Progenitor cell of endocrine pancreas (in vitro differentiated cells): ENCODE results near the gene DAP. TPM values are rescaled to one million over a fixed set of nuclear protein-coding genes. Genes with fewer than 3 reads are reported as not detected.

Source experiments
- DNase-seq: peaks from one replicate; pipeline ENCODE4 v3.0.0; 2021; ENCODE audit warnings: low spot score; ENCODE audit not compliant: unreplicated experiment
- H3K27ac Mint-ChIP-seq: 2 replicates; pipeline ENCODE4 v1.8.0; 2021; ENCODE audit warnings: mild to moderate bottlenecking, moderate library complexity, mixed read lengths
- H3K27me3 Mint-ChIP-seq: 2 replicates; pipeline ENCODE4 v1.8.0; 2021; ENCODE audit warnings: mixed read lengths
- H3K36me3 Mint-ChIP-seq: 2 replicates; pipeline ENCODE4 v1.8.0; 2022; ENCODE audit warnings: mixed read lengths; ENCODE audit not compliant: insufficient read depth
- H3K4me1 Mint-ChIP-seq: 2 replicates; pipeline ENCODE4 v1.8.0; 2021; ENCODE audit warnings: low read depth, mixed read lengths
- H3K4me3 Mint-ChIP-seq: 2 replicates; pipeline ENCODE4 v1.8.0; 2021; ENCODE audit warnings: low read depth, mild to moderate bottlenecking, moderate library complexity, mixed read lengths
- H3K9me3 Mint-ChIP-seq: 2 replicates; pipeline ENCODE4 v1.8.0; 2021; ENCODE audit warnings: low read depth, mixed read lengths
- total RNA-seq: library from RNA; stranded (reverse); gene quantifications from 2 replicates; pipeline ENCODE4 v1.2.1, GENCODE V29; 2021
- TF ChIP-seq, protein P1 (sequence below): fragments of 200-600 bp; sonication (generic); IDR thresholded peaks from one replicate; pipeline ENCODE4 v1.5.0; 2021; ENCODE audit warnings: antibody characterized with exemption, mild to moderate bottlenecking; ENCODE audit not compliant: unreplicated experiment

The DAP gene
- total RNA-seq, 1 donor from 2014 or later, result 91.1 TPM

DNA sequence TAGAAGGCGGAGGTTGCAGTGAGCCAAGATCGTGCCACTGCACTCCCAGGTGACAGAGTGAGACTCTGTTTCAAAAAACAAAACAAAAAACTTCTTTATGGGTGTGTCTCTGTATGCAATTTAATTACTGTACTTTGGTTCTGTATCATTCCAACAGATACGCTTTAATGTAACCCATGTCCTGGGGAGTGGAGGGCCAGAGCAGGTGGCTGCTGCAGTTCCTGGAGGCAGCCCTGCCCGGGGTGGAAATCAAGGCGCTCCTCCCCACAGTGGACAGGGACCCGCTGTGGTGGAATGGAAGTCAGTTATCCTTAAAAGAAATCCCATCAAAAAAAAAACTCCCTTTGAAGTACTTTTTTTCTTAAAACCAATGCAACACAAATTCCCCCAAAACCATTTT is 1.9 kb downstream of the DAP start:
- Mint-ChIP-seq H3K27ac (no peak overlapping the region), H3K4me1 (peaks cover 28% of the 10 kb centered on the region), H3K9me3 (no peaks in the 10 kb centered on the region), H3K27me3 (no peaks in the 10 kb centered on the region), H3K36me3 (peaks cover 12% of the 10 kb centered on the region), H3K4me3 (peak overlapping the region; percentile 56)
- DNase-seq, result no peak
- TF ChIP-seq, protein P1, sequence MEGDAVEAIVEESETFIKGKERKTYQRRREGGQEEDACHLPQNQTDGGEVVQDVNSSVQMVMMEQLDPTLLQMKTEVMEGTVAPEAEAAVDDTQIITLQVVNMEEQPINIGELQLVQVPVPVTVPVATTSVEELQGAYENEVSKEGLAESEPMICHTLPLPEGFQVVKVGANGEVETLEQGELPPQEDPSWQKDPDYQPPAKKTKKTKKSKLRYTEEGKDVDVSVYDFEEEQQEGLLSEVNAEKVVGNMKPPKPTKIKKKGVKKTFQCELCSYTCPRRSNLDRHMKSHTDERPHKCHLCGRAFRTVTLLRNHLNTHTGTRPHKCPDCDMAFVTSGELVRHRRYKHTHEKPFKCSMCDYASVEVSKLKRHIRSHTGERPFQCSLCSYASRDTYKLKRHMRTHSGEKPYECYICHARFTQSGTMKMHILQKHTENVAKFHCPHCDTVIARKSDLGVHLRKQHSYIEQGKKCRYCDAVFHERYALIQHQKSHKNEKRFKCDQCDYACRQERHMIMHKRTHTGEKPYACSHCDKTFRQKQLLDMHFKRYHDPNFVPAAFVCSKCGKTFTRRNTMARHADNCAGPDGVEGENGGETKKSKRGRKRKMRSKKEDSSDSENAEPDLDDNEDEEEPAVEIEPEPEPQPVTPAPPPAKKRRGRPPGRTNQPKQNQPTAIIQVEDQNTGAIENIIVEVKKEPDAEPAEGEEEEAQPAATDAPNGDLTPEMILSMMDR, result no peak

- Mint-ChIP-seq H3K27ac (no peak overlapping the region), H3K36me3 (peaks cover 12% of the 10 kb centered on the region), H3K4me1 (peaks cover 28% of the 10 kb centered on the region), H3K9me3 (no peaks in the 10 kb centered on the region), H3K4me3 (peak overlapping the region; percentile 4), H3K27me3 (no peaks in the 10 kb centered on the region)
- TF ChIP-seq, protein P1, result no peak
- no peak for DNase-seq
Observed at GRCh38 chr5:10757922-10758555, 3.0 kb downstream of the DAP start.

- Mint-ChIP-seq H3K27ac (no peak overlapping the region), H3K4me3 (no peak overlapping the region), H3K4me1 (peaks cover 20% of the 10 kb centered on the region), H3K9me3 (no peaks in the 10 kb centered on the region), H3K36me3 (peaks cover 12% of the 10 kb centered on the region), H3K27me3 (no peaks in the 10 kb centered on the region)
- no peak for DNase-seq
- TF ChIP-seq, protein P1, result no peak
Observed at GRCh38 chr5:10757043-10757442, 4.0 kb downstream of the DAP start.

GRCh38 chr5:10756549-10756948 is 4.5 kb downstream of the DAP start:
- peaks cover 16% of the 10 kb centered on the region for H3K4me1 Mint-ChIP-seq
- no peak overlapping the region for H3K4me3 Mint-ChIP-seq
- DNase-seq, result no peak
- peaks cover 13% of the 10 kb centered on the region for H3K36me3 Mint-ChIP-seq
- H3K27ac Mint-ChIP-seq, result no peak overlapping the region
- no peaks in the 10 kb centered on the region for H3K9me3 Mint-ChIP-seq
- TF ChIP-seq, protein P1, result no peak
- no peaks in the 10 kb centered on the region for H3K27me3 Mint-ChIP-seq

GRCh38 chr5:10753178-10753577 is 7.9 kb downstream of the DAP start:
- no peak overlapping the region for H3K27ac Mint-ChIP-seq
- no peak for DNase-seq
- TF ChIP-seq, protein P1, result no peak
- no peaks in the 10 kb centered on the region for H3K9me3 Mint-ChIP-seq
- H3K27me3 Mint-ChIP-seq, result no peaks in the 10 kb centered on the region
- peaks cover 15% of the 10 kb centered on the region for H3K36me3 Mint-ChIP-seq
- H3K4me3 Mint-ChIP-seq, result no peak overlapping the region
- peaks cover 17% of the 10 kb centered on the region for H3K4me1 Mint-ChIP-seq
